ENCODE results near the gene ARPC1B. TPM values are rescaled to one million over a fixed set of nuclear protein-coding genes. Genes with fewer than 3 reads are reported as not detected.
A peak's percentile ranks its signal among the peaks of the same experiment; 100 is the strongest.

ARPC1B gene
- total RNA-seq: 100 to 1,000 TPM; 302 to 758 (median 363) TPM
- 100 to 1,000 TPM; 348 to 537 (median 472) TPM for polyA plus RNA-seq
- long read RNA-seq, donor 1, transcript ARPC1B-213 (11 exons, 1,505 nt): minor isoform, 6 of 444 reads
- long read RNA-seq, donor 1, transcript ARPC1B-201 (10 exons, 1,564 nt): major isoform, 69 of 444 reads
- long read RNA-seq, donor 1, partial matches to known transcripts: 303 of 444 reads
- long read RNA-seq, donor 1, other reads (novel, unspliced or antisense): 51 of 444 reads
- long read RNA-seq, donor 2, transcript ARPC1B-217 (5 exons, 945 nt): minor isoform, 11 of 162 reads
- long read RNA-seq, donor 2, transcript ARPC1B-201 (10 exons, 1,564 nt): major isoform, 69 of 162 reads
- long read RNA-seq, donor 2, partial matches to known transcripts: 33 of 162 reads
- long read RNA-seq, donor 2, other reads (novel, unspliced or antisense): 40 of 162 reads

DNA sequence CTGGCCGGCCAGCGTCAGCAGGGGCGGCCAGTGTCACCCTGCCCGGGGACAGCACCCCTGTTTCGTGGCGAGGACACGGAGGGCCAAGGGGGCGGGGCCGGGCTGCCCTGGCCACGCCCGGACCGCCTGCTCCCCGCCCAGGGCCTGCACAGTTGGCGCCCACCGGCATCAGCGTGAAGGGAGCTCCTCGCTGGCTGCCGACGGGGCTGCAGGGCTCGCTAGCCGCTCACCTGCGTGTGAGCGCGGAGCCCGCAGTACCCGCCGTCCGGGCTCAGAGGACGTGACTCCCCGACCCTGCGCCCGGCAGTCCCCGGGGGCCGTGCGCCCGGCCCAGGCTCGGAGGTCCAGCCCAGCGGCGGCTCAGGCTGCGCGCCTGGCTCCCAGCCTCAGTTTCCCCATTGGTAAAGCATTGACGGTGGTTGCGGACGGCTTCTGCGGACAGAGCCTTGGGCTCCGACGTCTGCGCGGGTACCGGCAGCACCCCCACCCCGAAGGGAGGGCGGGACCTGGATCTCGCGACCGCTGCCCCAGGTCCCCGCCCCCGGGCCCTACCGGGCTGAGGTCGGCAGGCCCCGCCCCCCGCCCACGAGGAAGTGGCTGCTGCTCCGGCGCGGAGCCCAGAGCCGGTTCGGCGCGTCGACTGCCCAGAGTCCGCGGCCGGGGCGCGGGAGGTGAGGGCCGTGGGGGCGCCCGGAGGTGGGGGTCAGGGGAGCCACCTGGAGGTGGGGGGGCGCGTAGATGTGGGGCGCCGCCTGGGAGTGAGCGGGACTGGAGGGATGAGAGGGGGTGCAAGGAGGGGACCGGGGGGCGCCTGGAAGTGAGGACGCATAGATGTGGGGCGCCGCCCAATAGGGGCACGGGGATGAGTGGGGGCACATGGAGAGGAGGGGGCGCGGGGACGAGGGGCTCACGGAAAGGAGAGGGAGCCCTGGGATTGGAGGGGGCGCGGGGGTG, at the start of gene ARPC1B:
ARPC1B (plus strand) TSS at position 620 of the 954 bp plus-strand sequence. CDS start 10,985 bp downstream, outside the sequence.
- peak; percentile 98 for DNase-seq
- no peaks in the 10 kb centered on the region for H3K9me3 ChIP-seq
- intact Hi-C loops (cut with DNase I; ENCODE audit: low total_unique reads): loop anchor here (5.0 kb wide), 1 partner anchor 33 kb away; the partner anchor contains the start of genes BUD31 and PDAP1
- 1 to 2% (median 1%) methylated on average over 32 to 94 of the region's 95 CpGs for WGBS, 5 donors
- peaks cover 0 to 34% (median 16%) of the 10 kb centered on the region in 6 donors for H3K36me3 ChIP-seq
- H3K4me3 ChIP-seq: peak within 1 kb of the TSS; percentile 88 to 100 (median 96)
- H3K4me1 ChIP-seq: peaks cover 30 to 65% (median 55%) of the 10 kb centered on the region in 6 donors
- H3K27me3 ChIP-seq (replicated peaks in 1 of 7): no peaks in the 10 kb centered on the region
- H3K27ac ChIP-seq: peak within 1 kb of the TSS; percentile 89 to 99 (median 94)
- TF ChIP-seq, protein P1, sequence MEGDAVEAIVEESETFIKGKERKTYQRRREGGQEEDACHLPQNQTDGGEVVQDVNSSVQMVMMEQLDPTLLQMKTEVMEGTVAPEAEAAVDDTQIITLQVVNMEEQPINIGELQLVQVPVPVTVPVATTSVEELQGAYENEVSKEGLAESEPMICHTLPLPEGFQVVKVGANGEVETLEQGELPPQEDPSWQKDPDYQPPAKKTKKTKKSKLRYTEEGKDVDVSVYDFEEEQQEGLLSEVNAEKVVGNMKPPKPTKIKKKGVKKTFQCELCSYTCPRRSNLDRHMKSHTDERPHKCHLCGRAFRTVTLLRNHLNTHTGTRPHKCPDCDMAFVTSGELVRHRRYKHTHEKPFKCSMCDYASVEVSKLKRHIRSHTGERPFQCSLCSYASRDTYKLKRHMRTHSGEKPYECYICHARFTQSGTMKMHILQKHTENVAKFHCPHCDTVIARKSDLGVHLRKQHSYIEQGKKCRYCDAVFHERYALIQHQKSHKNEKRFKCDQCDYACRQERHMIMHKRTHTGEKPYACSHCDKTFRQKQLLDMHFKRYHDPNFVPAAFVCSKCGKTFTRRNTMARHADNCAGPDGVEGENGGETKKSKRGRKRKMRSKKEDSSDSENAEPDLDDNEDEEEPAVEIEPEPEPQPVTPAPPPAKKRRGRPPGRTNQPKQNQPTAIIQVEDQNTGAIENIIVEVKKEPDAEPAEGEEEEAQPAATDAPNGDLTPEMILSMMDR (IDR thresholded peaks at IDR 0.05 in 8 of 11, conservative IDR thresholded peaks at IDR 0.05 in 3 of 11): no peak
- peak in 2 of 3 donors; percentile 64 to 66 for TF ChIP-seq POLR2A (IDR thresholded peaks at IDR 0.05)
- peak; percentile 93 to 98 (median 94) for TF ChIP-seq POLR2AphosphoS5 (IDR thresholded peaks at IDR 0.05)

DNA sequence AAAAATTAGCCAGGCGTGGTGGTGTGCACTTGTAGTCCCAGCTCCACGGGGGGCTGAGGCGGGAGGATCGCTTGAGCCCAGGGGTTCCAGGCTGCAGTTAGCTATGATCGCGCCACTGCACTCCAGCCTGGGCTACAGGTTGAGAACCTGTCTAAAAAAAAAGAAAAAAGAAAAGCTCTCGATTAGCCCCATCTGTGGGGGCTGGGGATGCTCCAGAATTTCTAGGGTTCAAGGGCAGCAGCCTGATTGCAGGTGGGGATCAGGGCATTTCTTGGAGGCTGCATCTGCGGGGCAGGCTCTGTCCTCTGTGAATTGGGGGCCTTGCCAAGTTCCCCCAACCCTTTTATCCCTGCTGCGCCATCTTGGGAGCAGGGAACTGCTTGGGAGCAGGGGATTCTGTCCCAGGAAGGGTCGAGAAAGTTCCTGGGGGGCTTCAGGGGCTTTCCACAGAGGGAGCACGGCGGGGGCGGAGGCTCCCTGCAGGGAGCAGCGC, 49.5 kb upstream of the ARPC1B start:
- TF ChIP-seq POLR2A (IDR thresholded peaks at IDR 0.05) (no peak), POLR2AphosphoS5 (IDR thresholded peaks at IDR 0.05) (no peak)
- TF ChIP-seq, protein P1 (IDR thresholded peaks at IDR 0.05 in 8 of 11, conservative IDR thresholded peaks at IDR 0.05 in 3 of 11): no peak
- Histone ChIP-seq H3K36me3 (no peaks in the 10 kb centered on the region), H3K4me3 (peak overlapping the region; percentile 68 to 99 (median 92)), H3K4me1 (peaks cover 20 to 53% (median 48%) of the 10 kb centered on the region in 6 donors), H3K9me3 (no peaks in the 10 kb centered on the region), H3K27ac (peak overlapping the region in 7 of 8 donors; percentile 86 to 94 (median 91)), H3K27me3 (replicated peaks in 1 of 7) (no peaks in the 10 kb centered on the region)
- 27 to 35% (median 34%) methylated on average over 14 of the region's 14 CpGs for WGBS, 5 donors
- DNase-seq: peak; percentile 79
- intact Hi-C loops (cut with DNase I; ENCODE audit: low total_unique reads): no loop called here

DNA sequence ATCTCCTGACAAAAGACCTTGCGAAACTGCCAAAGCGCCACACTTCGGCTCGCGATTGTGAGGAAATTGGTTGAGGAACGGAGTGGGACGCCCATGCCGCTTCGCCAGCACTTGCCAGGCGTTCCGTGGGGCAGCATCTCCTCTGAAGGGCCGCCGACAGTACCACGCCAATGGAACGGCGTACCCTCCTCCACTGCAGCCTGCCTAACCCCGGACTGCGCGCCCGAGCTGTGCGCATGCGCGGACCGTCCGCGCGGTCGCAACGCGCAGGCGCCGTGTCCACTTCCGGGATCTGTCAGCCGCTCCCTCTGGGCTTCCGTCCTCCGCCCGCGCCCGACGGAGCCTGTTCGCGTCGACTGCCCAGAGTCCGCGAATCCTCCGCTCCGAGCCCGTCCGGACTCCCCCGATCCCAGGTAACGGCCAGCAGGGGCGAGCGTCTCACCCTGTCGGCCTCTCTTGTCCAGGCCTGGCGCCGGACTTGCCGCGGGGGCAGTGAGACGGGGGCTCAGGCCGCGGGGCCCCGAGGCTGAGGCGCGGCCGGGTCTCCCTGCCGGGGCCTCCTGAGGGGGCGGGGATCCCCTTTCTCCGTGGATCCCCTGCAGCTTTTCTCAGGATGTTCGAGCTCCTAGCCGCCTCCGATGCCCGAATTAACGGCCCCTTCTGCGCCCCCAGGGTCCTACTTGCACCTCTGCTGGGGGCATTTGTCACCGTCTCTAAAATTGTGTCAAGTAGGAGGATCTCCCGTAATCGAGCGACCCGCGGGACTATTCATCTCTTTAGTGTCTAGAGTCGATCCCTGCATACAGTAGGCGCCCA, 48.7 kb upstream of the ARPC1B start, which contains the start of gene ARPC1A:
ARPC1A (plus strand) TSS at position 307 of the 816 bp plus-strand sequence. CDS start 7,456 bp downstream, outside the sequence.
- Histone ChIP-seq H3K27ac (peak within 1 kb of the TSS; percentile 70 to 94 (median 90)), H3K36me3 (no peaks in the 10 kb centered on the region), H3K4me1 (peaks cover 23 to 60% (median 55%) of the 10 kb centered on the region in 6 donors), H3K27me3 (replicated peaks in 1 of 7) (no peaks in the 10 kb centered on the region), H3K9me3 (no peaks in the 10 kb centered on the region), H3K4me3 (peak within 1 kb of the TSS; percentile 68 to 99 (median 92))
- DNase-seq: peak; percentile 97
- peak; percentile 6 to 78 (median 74) for TF ChIP-seq POLR2A (IDR thresholded peaks at IDR 0.05)
- TF ChIP-seq POLR2AphosphoS5 (IDR thresholded peaks at IDR 0.05): peak; percentile 98 to 99 (median 98)
- TF ChIP-seq, protein P1 (IDR thresholded peaks at IDR 0.05 in 8 of 11, conservative IDR thresholded peaks at IDR 0.05 in 3 of 11): peak in 5 of 11 experiments; percentile 15 to 34 (median 24)
- WGBS, 5 donors: 0 to 1% (median 0%) methylated on average over 25 to 82 of the region's 82 CpGs
- intact Hi-C loops (cut with DNase I; ENCODE audit: low total_unique reads): no loop called here
